GM19467 (cell line): ENCODE data around the gene FYN.

ENCODE experiments used
- ATAC-seq: cut with Tn5 transposase; IDR thresholded peaks from one replicate; pipeline ENCODE4 v1.9.1; 2021; ENCODE audit warnings: mild to moderate bottlenecking, moderate library complexity; ENCODE audit not compliant: unreplicated experiment

The FYN gene

DNA sequence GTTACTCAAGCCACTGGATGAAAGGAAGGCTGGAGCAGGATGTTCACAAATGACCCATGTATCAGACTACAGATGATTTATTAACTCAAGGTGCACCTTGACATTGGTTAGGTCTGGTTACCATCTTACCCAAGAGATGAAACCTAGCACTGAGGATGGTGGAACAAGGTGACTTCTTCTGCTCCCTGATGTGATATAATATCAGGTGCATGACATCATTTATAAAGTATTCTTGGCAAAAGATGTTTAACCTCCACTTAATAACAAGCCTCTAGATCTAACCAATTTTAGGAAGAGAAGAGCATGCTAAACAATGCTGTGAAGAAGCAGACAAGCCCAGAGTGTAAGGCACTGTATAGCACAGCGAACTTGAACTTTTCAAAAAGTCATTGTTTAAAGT is 100.9 kb downstream of the FYN start:
- no peak for ATAC-seq

DNA sequence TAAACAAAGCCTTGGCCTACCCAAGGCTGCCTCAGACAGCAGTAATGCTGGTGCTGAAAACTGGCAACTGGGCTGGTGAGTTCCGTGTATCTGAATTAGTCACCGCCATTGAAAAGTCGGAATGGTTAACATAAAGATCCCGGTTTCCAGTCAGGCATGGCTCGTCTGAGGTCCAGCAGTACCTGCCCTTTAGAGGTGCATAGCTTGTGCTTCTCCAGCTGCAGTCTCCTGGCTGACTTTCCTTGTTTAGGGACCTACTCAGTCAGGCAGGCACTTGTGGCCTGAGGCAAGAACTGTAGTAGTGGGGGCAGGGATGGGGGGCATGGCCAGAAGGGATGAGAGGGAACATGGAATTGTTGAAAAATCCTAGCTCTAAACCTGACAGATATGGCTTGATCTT is 101.6 kb downstream of the FYN start:
- ATAC-seq: no peak

DNA sequence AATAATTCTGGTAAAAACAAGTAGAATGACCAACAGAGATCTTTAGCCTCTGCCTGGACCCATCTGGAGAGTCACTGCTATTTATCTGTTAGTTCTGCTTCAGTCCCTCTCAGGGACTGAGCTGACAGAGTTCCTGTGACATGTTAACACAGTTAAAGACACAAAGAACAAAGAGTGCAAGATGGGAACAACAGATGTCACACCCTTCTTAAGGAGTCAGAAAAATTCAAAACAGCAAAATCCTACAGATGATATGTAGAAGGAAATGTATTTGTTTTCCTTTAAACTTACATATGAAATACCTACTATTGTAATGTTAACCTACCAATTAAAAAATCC is 102.2 kb downstream of the FYN start:
- ATAC-seq: no peak

- no peak for ATAC-seq
These were observed 102.8 kb downstream of the FYN start for GRCh38 chr6:111770263-111771093.

GRCh38 chr6:111769365-111770152 is 103.7 kb downstream of the FYN start:
- no peak for ATAC-seq

DNA sequence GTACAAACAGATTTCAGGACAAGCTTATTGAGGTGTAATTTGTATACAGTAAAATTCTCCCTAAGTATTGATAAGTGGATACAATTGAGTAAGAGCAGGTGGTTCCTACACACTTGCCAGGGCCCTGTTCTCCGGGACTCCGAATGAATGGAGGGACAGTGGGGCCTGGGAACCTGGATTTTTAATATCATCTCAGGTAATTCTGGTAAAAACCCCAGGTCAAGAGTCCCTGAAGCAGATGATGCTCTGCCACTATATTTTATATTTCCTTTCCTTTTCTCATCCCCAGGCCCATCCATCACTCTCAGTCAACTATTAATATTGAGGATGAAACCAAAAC is 104.9 kb downstream of the FYN start:
- ATAC-seq: no peak

DNA sequence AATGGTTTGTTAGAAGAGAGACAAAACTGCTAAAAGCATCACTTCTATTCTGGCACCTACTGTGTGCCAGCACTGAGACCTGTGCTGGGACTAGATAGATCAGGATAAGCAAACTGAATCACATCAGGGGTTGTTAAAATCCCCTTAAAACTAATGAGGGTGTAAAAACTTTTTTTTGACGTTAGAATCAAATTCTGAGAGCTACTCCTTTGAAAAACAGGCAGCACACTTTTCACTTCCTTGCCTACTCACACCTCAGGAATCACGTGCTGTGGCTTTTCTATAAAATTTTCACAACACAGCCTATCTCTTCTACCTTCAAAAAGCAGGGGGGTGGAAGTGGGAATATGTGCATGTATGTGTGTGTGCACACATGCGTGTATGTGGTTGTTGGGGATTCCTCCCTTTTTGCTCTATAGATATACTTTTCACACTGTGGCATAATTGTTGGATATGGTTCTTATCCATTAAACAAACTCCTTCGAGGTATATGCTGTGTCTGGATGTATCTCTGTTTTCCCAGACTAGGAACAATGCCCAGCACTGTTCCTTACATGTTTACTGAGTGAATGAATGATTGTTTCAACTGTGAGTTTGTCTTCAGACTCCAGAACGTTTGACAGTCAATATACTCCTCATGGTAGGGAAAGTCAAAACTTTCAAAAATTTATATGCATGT is 105.4 kb downstream of the FYN start:
- no peak for ATAC-seq

DNA sequence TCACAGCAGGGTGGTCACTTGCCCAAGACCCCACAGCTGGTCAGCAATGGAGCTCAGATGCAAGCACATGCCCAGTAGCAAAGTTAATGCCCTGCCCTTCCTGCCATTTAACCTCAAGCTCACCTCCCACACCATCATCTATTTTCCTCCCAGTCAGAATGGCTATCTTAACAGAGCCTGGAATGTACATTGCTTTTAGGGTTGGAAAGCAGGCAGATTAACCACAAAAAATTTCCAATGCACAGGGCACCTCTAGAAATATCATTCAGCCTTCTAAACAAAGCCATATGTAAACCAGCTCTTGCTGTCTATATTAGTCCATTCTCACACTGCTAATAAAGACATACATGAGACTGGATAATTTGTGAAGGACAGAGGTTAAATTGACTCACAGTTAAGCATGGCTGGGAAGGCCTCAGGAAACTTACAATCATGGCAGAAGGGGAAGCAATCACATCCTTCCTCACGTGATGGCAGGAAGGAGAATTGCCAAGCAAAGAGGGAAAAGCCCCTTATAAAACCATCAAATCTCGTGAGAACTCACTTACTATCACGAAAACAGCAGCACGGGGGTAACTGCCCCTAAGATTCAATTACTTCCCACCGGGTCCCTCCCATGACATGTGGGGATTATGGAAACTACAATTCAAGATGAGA is 106.9 kb downstream of the FYN start:
- ATAC-seq: no peak

DNA sequence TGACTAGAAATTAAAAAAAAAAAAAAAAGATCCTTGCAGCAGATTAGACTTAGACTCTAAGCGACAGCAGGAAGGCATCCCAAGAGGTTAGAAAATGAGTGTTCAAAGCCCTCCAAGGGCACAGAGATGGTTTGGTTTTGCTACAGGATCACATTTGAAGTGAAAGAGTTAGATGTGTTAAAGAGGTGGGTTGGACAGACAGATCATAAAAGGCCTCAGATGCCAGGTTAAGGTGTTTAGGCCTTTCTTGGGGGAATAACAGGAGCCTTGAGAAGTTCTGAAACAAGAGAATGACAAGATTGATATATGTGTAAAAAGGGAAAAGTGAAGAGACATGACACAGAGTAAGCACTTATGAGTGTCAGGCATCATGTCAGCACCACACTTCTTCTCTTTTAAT is 107.5 kb downstream of the FYN start:
- no peak for ATAC-seq

- peak; percentile 69 for ATAC-seq
These were observed 108.7 kb downstream of the FYN start for GRCh38 chr6:111764238-111765175.

- no peak for ATAC-seq
These were observed 109.9 kb downstream of the FYN start for GRCh38 chr6:111763381-111763780.

DNA sequence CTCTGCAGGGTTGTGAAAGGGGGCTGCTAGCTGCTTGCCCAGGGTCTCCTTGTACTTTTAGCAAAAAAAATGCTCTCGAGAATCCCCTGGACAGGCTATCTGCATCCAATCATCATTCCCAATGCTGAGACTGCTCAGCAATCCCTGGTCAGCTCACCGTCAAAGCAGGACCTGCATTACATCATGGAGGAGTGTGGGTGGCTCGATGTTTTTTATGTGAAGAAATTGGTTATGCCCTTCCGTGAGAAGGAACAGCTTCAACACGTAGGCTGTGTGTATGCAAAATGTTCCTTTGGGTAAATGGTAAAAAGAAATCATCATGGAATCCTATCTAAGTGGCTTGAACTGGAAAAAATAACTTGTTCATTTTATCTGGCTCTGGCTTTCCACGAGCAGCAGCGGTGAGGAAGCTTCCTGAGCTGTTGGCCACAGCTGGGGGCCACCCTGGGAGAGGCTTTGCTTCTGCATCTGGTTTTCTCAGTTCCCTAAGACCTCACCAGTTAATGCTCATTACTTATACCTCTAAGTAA is 111.4 kb downstream of the FYN start:
- ATAC-seq: peak; percentile 41

GRCh38 chr6:111761212-111761611 is 112.0 kb downstream of the FYN start:
- ATAC-seq: no peak

DNA sequence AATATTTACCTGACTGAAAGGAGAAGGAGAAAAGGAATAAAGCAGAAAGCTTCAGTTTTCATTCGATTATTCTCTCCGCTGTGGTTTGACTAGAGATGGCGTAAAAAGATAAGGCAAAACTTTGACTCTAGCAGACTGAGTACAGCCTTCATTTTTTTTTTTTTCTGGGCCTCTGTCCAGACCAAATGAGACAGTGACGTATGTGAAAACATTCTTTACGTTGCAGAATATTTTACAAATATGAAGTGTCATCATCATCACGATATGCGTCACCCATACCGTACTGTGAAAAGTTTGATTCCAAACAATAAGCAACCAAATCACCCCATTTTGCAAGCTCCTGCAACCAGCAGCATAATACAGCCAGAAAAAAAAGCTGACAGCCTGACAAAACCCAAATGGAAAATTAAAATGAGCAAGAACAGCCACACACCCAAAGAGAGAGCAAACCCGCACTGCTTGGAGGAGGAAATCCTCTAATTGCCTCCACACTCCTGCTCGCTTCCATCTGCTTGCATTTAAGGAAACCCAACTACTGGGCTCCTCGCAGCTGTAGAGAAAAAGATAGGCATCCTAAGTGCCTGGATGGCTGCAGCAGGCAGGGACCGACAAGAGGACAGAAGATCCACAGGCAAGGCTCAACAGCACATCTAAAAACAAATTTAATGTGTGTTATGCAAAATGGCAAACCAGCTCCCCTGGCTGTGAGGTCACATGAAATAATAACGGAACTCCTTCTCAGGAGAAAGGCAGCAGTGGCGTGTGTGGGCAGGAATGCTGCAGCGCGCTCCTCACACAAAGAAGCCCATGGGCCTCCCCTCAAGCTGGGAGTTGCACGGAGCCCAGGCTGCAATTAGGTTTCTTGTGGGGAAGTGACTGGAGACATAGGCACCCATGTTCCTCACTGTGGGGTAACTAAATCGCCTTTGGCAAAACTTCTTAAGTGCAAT is 113.1 kb downstream of the FYN start:
- ATAC-seq: no peak

DNA sequence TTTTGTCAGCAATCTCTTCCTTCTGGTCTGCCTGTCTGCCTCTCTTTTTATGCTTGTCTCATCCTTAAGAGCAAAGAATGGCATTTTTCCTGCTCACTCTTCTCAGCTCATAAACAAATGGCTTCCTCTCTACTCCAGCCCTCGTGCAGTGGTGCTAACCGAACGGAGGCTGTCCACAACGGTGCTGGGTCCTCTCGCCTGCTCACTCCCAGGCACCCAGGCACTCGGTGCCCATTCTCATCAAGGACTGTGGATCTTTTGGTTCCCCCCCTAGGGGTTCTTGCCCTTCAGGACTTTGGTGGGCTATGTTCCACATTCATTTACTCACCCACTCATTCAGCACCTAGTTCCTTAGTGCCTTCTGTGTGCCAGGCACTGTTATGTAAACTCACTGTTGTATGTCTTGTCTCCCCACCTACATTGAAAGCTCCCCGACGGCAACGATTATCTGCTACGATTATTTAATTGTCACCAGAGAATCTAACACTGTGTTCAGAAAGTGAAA is 113.9 kb downstream of the FYN start:
- ATAC-seq: no peak

DNA sequence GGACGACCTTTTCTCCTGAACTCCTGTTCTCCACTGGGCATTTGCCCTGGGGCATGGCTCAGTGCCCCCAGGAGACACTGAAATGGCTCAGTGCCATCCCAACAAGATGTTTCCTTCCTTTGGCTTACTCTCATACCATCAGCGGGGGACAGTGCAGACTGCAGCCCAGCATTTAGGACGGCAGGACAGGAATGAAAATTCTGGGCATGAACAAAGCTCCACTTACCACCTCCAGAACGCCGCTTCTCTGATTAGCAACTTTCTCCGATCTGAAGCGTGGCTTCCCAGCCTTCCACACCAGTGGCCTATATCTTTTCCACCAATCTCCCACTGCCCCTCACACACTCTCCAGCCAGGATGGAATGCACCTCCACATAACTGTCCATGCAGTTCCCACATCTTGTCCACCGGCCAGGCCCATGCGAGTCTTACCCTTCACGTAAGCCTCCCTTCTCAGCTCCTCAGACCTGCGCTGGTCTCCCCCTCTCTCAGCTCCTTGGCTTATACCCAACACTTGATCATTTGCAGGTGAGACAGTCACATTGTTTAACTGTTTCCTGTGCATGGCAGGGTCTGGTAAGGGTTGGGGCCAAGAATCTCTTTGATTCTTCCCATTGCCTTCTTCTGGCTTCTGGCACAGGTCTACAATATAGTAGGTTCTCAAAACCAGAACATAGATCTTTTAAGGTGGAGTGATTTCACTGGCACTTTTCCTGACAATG is 114.5 kb downstream of the FYN start:
- ATAC-seq: no peak

DNA sequence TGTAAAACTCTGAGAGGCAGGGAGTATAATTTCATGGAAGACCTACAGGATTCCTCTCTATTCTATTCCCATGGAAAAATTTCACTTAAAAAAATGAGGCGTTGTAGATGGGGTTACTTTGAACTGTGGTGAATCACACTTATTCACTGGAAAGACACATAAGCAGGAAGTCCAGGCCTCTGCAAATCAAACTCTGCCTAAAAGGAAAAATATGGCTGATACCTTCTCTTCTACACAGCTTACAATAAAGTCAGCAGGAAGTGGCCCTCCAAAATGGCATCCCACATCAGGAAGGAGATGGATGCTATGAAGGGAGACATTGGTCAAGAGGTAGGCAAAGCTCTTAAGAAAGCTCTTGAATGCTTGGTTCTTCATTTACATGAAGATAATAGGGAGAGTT is 115.9 kb downstream of the FYN start:
- ATAC-seq: no peak

DNA sequence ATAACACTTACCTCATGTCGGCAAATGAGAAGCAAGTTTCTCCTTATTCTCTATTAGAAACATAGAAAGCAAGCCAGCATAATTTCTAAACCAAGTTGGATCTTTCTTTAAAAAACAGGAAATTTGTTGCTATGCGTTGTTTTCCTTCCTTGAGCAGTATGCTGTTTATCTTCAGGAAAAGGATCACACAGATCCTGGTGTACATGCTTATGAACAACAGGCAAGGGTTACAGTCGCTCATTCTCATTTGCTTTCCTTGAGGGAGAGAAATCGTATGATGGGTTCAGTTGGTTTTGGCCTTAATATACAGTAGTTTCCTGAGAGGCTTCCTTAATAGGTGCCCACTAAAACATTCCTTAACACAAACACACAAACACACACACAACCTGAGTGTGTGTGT is 118.8 kb downstream of the FYN start:
- no peak for ATAC-seq
